ENCODE measurements around the gene CXCL11. TPM values are rescaled to one million over a fixed set of nuclear protein-coding genes. Genes with fewer than 3 reads are reported as not detected.
A peak's percentile ranks its signal among the peaks of the same experiment; 100 is the strongest.

The CXCL11 gene
- total RNA-seq, 1 experiment from 2014 or later = not detected

- H4K8ac ChIP-seq (replicated peaks; ENCODE audit: insufficient read length, low read depth, low read length) = no peak within 1 kb of the TSS
- no peak for DNase-seq
- H2BK5ac ChIP-seq (ENCODE audit: insufficient read length, low read length) = no peak within 1 kb of the TSS
- Mint-ChIP-seq H3K9me3 (no peaks in the 10 kb centered on the region), H3K27me3 (ENCODE audit: low read depth) (no peaks in the 10 kb centered on the region), H3K27ac (peak within 1 kb of the TSS; percentile 68 to 84 (median 73); a peak in 5 of 7 replicates), H3K4me3 (no peak within 1 kb of the TSS), H3K36me3 (ENCODE audit: insufficient read depth in 1 of 3, low read depth in 3 of 3) (no peaks in the 10 kb centered on the region), H3K4me1 (peaks cover 0 to 8% of the 10 kb centered on the region in 2 experiments; a peak in 3 of 4 replicates)
- no peaks in the 10 kb centered on the region for H3K79me1 ChIP-seq (ENCODE audit: insufficient read depth, low read depth, low read length, poor library complexity, severe bottlenecking)
- no peaks in the 10 kb centered on the region for H3K23me2 ChIP-seq (ENCODE audit: insufficient read length, low read depth, low read length, poor library complexity, severe bottlenecking)
- H4K5ac ChIP-seq (ENCODE audit: insufficient read length, low read depth, low read length) = no peak within 1 kb of the TSS
- no peaks in the 10 kb centered on the region for H3K27me3 ChIP-seq (ENCODE audit: insufficient read depth, low read length)
- peak within 1 kb of the TSS; percentile 14 for H2BK20ac ChIP-seq (ENCODE audit: low read depth, low read length, poor library complexity, severe bottlenecking)
- H3K9me3 ChIP-seq (ENCODE audit: control insufficient read depth, low read depth, low read length) = no peaks in the 10 kb centered on the region
- H3K14ac ChIP-seq (ENCODE audit: insufficient read depth, low read length) = no peak within 1 kb of the TSS
- H4K91ac ChIP-seq (ENCODE audit: insufficient read length, low read depth, low read length) = no peak within 1 kb of the TSS
- no peak for TF ChIP-seq CTCF (conservative IDR thresholded peaks at IDR 0.05)
- H2AK5ac ChIP-seq (ENCODE audit: insufficient read length, low read length) = no peak within 1 kb of the TSS
- no peaks in the 10 kb centered on the region for H3K79me2 ChIP-seq (ENCODE audit: insufficient read depth, low read length)
- H3K18ac ChIP-seq (ENCODE audit: insufficient read length, low read depth, low read length) = no peak within 1 kb of the TSS
- no peak within 1 kb of the TSS for H3K56ac ChIP-seq (ENCODE audit: insufficient read length, low read depth, low read length)
- H3K27ac ChIP-seq (ENCODE audit: insufficient read length, low read depth, low read length) = peak within 1 kb of the TSS; percentile 89
- H3K4ac ChIP-seq (ENCODE audit: low read depth, low read length) = no peak within 1 kb of the TSS
- no peak within 1 kb of the TSS for H2BK12ac ChIP-seq (ENCODE audit: insufficient read length, low read depth, low read length)
- no peak within 1 kb of the TSS for H2BK120ac ChIP-seq (ENCODE audit: low read depth, low read length, poor library complexity, severe bottlenecking)
- WGBS (ENCODE audit: extremely low coverage, insufficient read length, low lambda C conversion rate) = no CpG with 5 or more reads among the region's 1 CpG
- no peaks in the 10 kb centered on the region for H4K20me1 ChIP-seq (ENCODE audit: control insufficient read depth, insufficient read depth, insufficient read length)
- no peak within 1 kb of the TSS for H3K23ac ChIP-seq (ENCODE audit: insufficient read length, low read depth, low read length)
- H3K4me2 ChIP-seq (ENCODE audit: insufficient read depth, insufficient read length, low read length) = no peak within 1 kb of the TSS
- H3K4me1 ChIP-seq (ENCODE audit: insufficient read depth, low read length) = peaks cover 5% of the 10 kb centered on the region; the same call in 1 of the 2 replicates
- no peak within 1 kb of the TSS for H3T11ph ChIP-seq (ENCODE audit: low read length)
- no peak within 1 kb of the TSS for H2BK15ac ChIP-seq (ENCODE audit: low read depth, low read length)
- peak within 1 kb of the TSS; percentile 78 for H2AFZ ChIP-seq (ENCODE audit: low read length)
- H3K9ac ChIP-seq (ENCODE audit: extremely low read depth, insufficient read length, low read length) = no peak within 1 kb of the TSS
Measured at GRCh38 chr4:76074468-76074867, 38.6 kb upstream of the CXCL11 start, which contains the start of gene ART3. TSS of gene ART3 (plus strand) at chr4:76074709. CDS start at chr4:76075890, 1,181 bp downstream.
